Measurements from ENCODE around the gene PLCB4. TPM values are rescaled to one million over a fixed set of nuclear protein-coding genes. Genes with fewer than 3 reads are reported as not detected.

PLCB4 gene
- total RNA-seq, 1 experiment from 2014 or later, result 14.9 TPM

DNA sequence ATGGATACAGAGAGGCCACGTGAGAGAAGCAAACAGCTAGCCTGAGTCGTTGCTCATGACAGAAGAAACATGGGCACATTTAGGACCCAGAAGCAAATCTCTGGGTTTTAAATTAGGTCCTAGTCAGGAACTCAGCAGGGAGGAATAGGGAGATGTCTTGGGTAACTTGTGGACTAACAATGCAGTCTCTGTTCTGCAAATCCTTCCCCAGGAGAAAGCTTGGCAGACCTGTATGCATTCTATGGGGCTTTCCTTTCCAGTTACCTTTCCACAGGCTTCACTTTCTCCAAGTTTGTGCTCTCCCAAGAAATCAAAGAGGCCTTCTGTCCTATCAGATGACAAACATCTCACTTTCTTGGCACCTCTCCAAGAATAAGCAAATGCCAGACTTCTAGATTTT, 47.2 kb upstream of the PLCB4 start:
- CTCF ChIA-PET, result interaction anchor here (0.9 kb wide), 1 partner anchor 24 kb away, joined by 3 read pairs; no protein-coding TSS in a partner anchor
- peak; percentile 3 to 49 for DNase-seq
- no peaks in the 10 kb centered on the region; the same call in 1 of the 2 replicates for H3K9me2 ChIP-seq (ENCODE audit: insufficient read depth)
- H2AFZ ChIP-seq, result no peak overlapping the region
- no peaks in the 10 kb centered on the region for H3K79me2 ChIP-seq (ENCODE audit: low read depth)
- H3K27me3 ChIP-seq (ENCODE audit: insufficient read depth, low read depth), result no peaks in the 10 kb centered on the region
- no TSS peak for BruUV-seq (replicated peaks)
- H4K20me1 ChIP-seq (ENCODE audit: insufficient read depth), result no peaks in the 10 kb centered on the region
- H3K4me3 ChIP-seq, result no peak overlapping the region
- H3K9me3 ChIP-seq (ENCODE audit: insufficient read depth, low read depth), result no peaks in the 10 kb centered on the region
- H3K4me1 ChIP-seq (replicated peaks; ENCODE audit: insufficient read depth), result peaks cover 11% of the 10 kb centered on the region
- POLR2A ChIA-PET (ENCODE audit: unreplicated experiment), result no interaction called here
- H3K36me3 ChIP-seq (ENCODE audit: low read depth), result no peaks in the 10 kb centered on the region
- H3K27ac ChIP-seq, result no peak overlapping the region
- H3F3A ChIP-seq (ENCODE audit: insufficient read depth, low read depth), result no peaks in the 10 kb centered on the region
- no peak overlapping the region for H3K4me2 ChIP-seq
- TF ChIP-seq EZH2 (IDR thresholded peaks at IDR 0.05; ENCODE audit: low read depth) (no peak), CTCF (conservative IDR thresholded peaks at IDR 0.05) (no peak)
- intact Hi-C loops (cut with micrococcal nuclease; ENCODE audit: unreplicated experiment), result no loop called here

DNA sequence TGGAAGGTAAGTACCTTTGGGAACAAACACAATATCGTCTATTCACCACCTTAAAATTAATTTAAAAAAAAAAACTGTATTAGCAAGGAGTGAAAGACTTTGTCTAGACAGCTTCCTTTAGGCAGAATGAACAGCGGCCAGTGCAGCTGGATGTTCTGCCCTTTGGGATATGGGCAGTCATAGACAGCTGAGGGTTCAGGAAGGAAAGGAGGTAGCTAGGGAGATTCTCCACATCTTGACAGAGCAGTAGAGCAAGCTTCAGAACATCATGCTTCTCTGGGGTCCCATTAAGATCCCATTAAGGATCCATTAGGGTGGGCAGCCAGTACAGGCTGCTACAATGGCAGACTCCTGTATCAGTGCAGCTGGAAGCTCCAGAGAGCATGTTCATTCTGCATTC, 46.5 kb upstream of the PLCB4 start:
- H3K27ac ChIP-seq, result no peak overlapping the region
- POLR2A ChIA-PET (ENCODE audit: unreplicated experiment), result no interaction called here

GRCh38 chr20:9024606-9025005, 44.3 kb upstream of the PLCB4 start:
- DNase-seq, result no peak
- no peaks in the 10 kb centered on the region for H3F3A ChIP-seq (ENCODE audit: insufficient read depth, low read depth)
- no peaks in the 10 kb centered on the region for H3K79me2 ChIP-seq (ENCODE audit: low read depth)
- ChIA-PET CTCF (no interaction called here), POLR2A (ENCODE audit: unreplicated experiment) (no interaction called here)
- H3K27me3 ChIP-seq (ENCODE audit: insufficient read depth, low read depth), result no peaks in the 10 kb centered on the region
- no peaks in the 10 kb centered on the region for H4K20me1 ChIP-seq (ENCODE audit: insufficient read depth)
- H3K36me3 ChIP-seq (ENCODE audit: low read depth), result no peaks in the 10 kb centered on the region
- H3K9me2 ChIP-seq (ENCODE audit: insufficient read depth), result no peaks in the 10 kb centered on the region; the same call in 1 of the 2 replicates
- H3K27ac ChIP-seq, result no peak overlapping the region
- H3K4me2 ChIP-seq, result no peak overlapping the region
- no peak for TF ChIP-seq CTCF (conservative IDR thresholded peaks at IDR 0.05)
- no peak for TF ChIP-seq EZH2 (IDR thresholded peaks at IDR 0.05; ENCODE audit: low read depth)
- intact Hi-C loops (cut with micrococcal nuclease; ENCODE audit: unreplicated experiment), result no loop called here
- H3K4me1 ChIP-seq (replicated peaks; ENCODE audit: insufficient read depth), result peaks cover 11% of the 10 kb centered on the region
- H3K4me3 ChIP-seq, result no peak overlapping the region
- H3K9me3 ChIP-seq (ENCODE audit: insufficient read depth, low read depth), result no peaks in the 10 kb centered on the region; the same call in 1 of the 2 replicates
- no peak overlapping the region for H2AFZ ChIP-seq
- BruUV-seq (replicated peaks), result no TSS peak

More for the DNA sequence above, 46.5 kb upstream of the PLCB4 start:
- H3K4me2 ChIP-seq, result no peak overlapping the region
- BruUV-seq (replicated peaks), result no TSS peak
- peaks cover 11% of the 10 kb centered on the region for H3K4me1 ChIP-seq (replicated peaks; ENCODE audit: insufficient read depth)
- no peaks in the 10 kb centered on the region; the same call in 1 of the 2 replicates for H3K9me3 ChIP-seq (ENCODE audit: insufficient read depth, low read depth)
- no peaks in the 10 kb centered on the region for H3K27me3 ChIP-seq (ENCODE audit: insufficient read depth, low read depth)
- no peaks in the 10 kb centered on the region for H3K79me2 ChIP-seq (ENCODE audit: low read depth)
- H3K9me2 ChIP-seq (ENCODE audit: insufficient read depth), result no peaks in the 10 kb centered on the region; the same call in 1 of the 2 replicates
- no peak overlapping the region for H2AFZ ChIP-seq
- no peaks in the 10 kb centered on the region for H4K20me1 ChIP-seq (ENCODE audit: insufficient read depth)
- no peak for DNase-seq
- no peaks in the 10 kb centered on the region for H3K36me3 ChIP-seq (ENCODE audit: low read depth)
- H3F3A ChIP-seq (ENCODE audit: insufficient read depth, low read depth), result no peaks in the 10 kb centered on the region
- intact Hi-C loops (cut with micrococcal nuclease; ENCODE audit: unreplicated experiment), result no loop called here
- H3K4me3 ChIP-seq, result no peak overlapping the region
- TF ChIP-seq CTCF (conservative IDR thresholded peaks at IDR 0.05) (no peak), EZH2 (IDR thresholded peaks at IDR 0.05; ENCODE audit: low read depth) (no peak)
- CTCF ChIA-PET, result interaction anchor here (0.9 kb wide), 1 partner anchor 23 kb away, joined by 3 read pairs; no protein-coding TSS in a partner anchor

Measured in PC-9 (cell line).